Stimulated activated CD4-positive, alpha-beta T cell treated with anti-CD3 and anti-CD28 coated beads, Interleukin-2, amount 100 ng/mL, for 4 hours (primary cell): ENCODE results near the gene TUBGCP6.
A peak's percentile ranks its signal among the peaks of the same experiment; 100 is the strongest.

Experiments used
- DNase-seq: peaks from one replicate; pipeline ENCODE4 v3.0.0-alpha.2; 2020; ENCODE audit warnings: low read depth

The TUBGCP6 gene

DNA sequence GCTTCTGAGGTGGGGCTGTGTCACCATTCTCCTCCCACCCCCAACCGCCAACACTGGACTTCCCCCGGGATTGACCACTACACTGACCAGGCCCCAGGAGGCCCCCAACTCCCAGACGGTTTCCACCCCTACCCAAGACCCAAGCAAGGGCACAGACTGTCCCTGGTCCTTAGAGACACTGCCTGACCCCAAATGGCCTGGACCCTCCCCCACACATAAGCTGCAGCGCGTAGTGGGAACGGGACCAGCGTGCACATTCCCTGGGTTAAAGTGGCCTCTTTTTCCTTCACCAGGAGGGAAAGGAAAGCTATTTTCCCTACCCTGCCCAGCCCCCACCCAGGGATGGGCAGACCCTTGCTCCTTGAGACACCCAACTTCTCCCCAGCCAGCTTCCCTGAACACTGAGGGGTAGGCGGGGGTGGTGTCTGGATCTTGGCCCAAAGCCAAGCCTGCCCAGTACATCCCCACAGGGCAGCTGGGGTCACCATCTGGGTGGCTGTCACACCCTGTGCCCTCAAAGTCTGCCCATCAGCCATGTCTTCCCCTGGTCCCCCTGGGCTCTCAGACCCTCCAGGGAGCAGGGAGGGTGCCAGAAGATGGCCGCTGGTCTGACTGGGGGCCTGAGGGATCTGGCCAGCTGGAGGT, 18.3 kb upstream of the TUBGCP6 start:
- DNase-seq = no peak

DNA sequence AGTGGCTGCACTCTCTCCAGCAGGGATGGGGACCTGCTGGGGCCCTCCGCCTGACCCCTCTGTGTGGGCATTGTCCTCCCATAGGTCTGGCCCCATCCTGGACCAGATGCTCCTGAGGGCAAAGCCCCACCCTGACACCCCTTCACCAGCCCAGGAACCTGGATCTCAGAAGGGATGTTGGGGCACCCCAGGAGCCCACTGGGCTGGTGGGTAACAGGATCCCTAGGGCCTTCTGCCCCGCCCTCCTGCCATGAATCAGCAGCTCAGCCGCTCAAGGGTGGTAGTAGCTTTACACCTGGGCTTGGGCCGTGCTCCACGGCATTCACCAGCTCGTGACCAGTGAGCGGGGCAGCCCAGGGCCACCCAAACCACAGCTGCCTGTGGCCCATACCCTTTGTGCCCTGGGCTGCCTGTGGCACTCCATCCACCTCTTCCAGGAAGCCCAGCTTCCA, 17.7 kb upstream of the TUBGCP6 start:
- no peak for DNase-seq

- no peak for DNase-seq
These were observed 17.0 kb upstream of the TUBGCP6 start, which contains the start of gene MAPK12 for GRCh38 chr22:50261615-50262459. Gene MAPK12 (minus strand): TSS chr22:50261683. CDS start chr22:50261509, 174 bp downstream.

- no peak for DNase-seq
These were observed 16.2 kb upstream of the TUBGCP6 start for GRCh38 chr22:50260801-50261614.

DNA sequence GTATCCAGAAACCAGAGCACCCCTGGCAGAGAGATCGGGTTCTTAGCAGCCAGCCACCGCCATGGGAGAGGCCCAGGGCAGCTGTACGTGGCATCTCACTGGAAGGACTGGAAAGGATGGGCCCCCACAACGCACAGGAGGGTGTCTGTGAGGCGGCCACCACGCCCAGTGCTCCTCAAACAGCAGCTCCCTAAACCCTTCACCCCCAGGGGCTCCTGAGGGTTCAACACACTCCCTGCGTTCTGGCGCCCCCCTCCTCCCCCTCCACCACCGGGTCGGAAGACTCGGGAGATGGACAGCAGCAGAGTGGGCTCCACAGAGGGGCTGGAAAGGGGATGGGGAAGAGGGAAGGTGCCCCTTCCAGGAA, 15.6 kb upstream of the TUBGCP6 start:
- no peak for DNase-seq

GRCh38 chr22:50259302-50259701, 14.5 kb upstream of the TUBGCP6 start:
- no peak for DNase-seq

DNA sequence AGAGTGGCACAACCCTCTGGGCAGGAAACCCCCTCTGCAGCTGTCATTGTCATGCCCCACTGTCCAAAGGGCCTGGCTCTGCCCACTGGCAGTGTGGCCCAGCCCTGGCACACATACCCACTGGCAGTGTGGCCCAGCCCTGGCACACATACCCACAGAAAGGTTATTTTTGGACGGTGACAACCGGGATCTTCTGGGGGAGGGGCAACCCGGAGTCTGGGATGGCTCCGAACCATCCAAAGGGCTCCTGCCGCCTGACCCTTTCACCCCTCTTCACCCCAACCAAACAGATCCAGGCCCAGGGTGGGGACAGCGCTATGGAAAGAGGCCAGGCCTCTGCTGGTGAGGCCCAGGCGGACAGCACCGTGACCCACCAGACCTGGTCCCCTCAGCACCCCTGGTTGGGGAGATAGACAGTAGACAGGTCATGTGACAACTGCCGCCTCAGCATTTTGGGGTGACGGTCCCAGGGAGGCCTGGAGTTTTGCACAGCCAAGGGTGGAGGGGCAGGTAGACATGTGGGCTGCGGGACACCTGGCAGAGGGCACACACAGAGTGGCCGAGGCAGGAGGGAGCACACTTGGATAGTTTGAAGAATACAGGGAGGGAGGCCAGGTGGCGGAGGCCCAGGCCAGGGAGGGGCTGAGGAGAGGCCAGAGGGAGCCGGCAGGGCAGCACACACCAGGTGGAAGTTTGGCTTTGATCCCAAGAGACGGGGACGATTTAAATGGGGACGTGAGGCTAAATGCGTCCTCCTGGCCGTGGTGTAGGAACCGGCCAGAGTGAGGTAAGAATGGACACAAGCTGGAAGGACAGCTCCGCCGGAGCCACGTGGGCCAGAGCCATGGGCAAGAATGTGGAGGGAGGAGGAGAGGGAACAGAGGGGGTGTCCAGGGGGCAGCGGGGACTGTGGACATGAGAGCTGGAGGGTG, 13.8 kb upstream of the TUBGCP6 start:
- DNase-seq = no peak

DNA sequence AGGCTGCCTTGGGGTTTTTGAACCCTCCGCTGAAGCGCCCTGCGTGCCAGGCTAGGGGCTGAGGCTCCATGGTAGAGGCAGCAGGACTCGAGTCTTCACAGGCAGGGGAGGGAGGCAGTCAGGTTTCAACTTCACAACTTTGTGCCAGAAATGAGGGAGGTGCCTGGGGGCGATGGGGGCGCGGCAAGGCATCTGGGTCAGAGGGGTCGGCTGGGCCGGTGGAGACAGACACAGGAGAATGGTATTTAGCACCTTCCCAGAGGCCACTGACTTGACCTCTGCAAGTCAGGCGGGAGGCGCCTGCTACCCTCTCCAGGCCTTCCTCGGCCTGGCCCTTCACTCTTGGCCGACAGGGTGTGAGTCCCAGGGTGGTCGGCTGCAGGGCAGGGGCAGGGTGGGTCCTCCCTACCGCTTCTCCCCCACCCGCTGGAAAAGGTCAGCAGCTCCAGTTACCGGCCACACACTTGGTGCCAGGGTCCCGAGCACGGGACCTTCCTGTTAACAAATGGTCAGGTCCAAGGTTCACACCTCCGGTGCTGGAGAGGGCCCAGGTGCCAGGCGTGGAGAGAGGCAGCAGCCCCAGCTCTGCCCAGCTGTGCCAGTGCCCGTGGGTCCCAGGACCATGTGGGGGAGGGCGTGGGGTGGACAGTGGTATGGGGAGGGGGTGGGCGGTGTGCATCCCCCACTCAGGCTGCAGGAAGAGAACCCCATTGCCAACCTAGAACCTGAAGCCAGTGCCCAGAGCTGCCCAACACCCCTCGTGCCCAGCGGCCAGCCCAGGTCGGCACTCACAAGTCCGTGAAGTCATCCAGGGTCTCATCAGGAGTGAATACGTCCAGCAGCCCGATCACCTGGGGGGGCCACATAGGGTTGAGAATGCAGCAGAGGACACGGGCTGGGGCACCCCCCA, 12.9 kb upstream of the TUBGCP6 start:
- no peak for DNase-seq

DNA sequence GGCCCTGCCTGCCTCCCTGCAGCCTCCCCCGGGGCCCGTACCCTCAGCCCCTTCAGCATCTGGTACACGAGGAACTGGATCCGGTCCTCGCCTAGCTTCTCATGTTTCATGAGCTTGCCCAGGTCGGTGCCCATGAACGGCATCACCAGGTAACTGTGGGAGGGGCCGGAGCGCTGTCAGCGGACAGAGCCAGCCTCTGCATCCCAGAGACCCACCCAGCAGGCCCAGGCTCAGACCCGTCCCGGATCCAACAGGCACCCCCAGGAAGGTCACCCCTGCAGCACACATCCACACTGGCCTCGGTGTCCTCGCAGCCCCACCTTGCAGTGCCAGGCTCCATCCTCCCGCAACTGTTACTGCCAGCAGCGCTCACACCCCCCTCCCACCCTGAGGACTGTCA, 12.2 kb upstream of the TUBGCP6 start:
- DNase-seq = no peak

DNA sequence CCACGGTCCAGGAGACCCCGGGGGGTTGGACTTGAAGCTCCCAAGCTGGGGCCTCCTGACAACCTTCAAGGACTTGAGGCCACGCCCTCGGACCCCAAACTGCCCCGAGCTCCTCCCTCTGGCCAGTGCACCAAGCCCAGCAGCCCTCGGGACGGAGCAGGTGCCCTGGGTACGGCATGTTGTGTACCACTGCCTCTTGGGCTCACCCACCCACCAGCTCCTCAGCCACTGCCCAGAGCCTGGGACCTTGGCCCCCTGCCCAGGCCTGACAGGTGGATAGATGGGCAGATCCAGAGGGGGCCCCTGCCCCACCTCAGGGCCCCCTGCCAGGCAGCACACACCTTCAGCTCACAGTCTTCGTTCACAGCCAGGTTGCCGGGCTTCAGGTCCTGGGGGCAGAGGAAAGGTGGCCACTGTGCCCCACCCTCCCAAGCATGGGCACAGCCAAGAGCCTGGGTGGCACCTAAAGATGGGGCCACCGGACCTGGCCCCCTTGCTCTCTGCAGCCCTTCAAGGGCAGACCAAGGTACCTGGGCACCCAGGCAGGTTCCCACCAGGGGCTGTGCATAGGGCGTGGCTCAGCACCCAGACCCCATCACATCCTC, 11.5 kb upstream of the TUBGCP6 start:
- DNase-seq = no peak

DNA sequence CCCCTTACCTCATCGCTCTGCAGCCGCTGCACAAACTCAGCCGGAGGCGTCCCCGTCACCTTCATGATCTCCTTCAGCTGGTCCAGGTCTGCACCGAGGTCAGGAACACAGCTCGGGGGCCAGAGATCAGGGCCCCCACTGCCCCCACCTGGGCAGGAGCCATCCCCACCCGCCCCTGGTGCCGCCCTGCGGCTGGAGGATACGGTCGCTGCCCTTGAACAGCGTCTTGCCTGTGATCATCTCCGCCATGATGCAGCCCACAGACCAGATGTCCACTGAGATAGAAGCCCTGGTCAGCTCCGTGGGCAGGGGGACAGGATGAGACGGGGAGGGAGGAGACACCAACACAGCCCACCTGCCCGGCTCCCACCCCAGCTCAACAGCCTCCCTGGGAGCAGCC, 10.8 kb upstream of the TUBGCP6 start:
- DNase-seq = no peak

DNA sequence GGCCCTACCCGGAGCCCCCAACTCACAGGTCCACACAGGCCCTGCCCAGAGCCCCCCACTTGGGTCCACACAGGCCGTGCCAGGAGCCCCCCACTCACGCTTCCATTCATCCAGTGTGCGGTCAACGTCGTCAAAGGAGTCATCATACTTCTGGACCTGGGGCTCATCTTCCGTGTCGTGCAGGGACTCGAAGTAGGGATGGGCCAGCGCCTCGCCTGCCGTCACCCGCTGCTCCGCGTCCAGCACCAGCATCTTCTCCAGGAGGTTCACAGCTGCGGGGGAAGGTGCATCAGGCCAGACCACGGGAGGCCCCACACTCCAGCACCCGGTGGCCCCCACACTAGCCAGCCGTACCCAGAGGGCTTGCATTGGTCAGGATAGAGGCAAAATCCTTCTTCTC, 10.3 kb upstream of the TUBGCP6 start:
- no peak for DNase-seq

- DNase-seq = no peak
These were observed 9.1 kb upstream of the TUBGCP6 start for GRCh38 chr22:50253941-50254340.

GRCh38 chr22:50253046-50253915, 8.5 kb upstream of the TUBGCP6 start:
- DNase-seq = no peak

- peak; percentile 61 for DNase-seq
These were observed 7.5 kb upstream of the TUBGCP6 start for GRCh38 chr22:50252082-50253045.

DNA sequence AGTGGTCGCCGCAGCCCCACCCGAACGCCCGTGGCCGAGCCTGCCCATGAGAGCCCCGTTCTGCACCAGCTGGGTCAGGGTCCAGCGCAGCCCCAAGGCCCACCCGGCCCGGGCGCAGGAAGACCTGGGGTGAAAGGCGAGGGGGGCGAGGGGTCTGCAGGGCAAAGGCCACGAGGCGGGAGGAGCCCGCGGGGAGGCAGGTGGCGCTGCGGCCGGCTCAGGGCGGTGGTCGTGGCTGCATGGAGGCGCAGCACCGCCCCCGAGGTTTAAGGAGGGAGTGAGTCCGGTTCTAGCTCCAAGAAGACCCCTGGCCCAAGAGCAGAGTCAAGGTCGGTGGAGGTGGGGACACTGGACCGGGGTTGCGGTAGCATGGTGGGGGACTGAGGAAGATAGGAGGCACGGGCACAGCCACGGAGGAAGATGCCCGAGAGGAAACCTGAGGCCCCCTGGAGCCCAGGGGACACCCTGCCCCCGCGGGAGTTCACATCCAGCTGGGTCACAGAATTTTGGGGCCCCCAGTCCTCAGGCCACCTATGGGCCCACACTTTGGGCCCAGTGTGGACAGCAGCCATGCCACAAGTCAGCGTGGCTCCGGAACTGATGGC, 6.8 kb upstream of the TUBGCP6 start:
- DNase-seq = no peak
